ENCODE data around the gene LRRC8E. TPM values are rescaled to one million over a fixed set of nuclear protein-coding genes. Genes with fewer than 3 reads are reported as not detected.

LRRC8E gene
- 0.33 TPM for total RNA-seq

DNA sequence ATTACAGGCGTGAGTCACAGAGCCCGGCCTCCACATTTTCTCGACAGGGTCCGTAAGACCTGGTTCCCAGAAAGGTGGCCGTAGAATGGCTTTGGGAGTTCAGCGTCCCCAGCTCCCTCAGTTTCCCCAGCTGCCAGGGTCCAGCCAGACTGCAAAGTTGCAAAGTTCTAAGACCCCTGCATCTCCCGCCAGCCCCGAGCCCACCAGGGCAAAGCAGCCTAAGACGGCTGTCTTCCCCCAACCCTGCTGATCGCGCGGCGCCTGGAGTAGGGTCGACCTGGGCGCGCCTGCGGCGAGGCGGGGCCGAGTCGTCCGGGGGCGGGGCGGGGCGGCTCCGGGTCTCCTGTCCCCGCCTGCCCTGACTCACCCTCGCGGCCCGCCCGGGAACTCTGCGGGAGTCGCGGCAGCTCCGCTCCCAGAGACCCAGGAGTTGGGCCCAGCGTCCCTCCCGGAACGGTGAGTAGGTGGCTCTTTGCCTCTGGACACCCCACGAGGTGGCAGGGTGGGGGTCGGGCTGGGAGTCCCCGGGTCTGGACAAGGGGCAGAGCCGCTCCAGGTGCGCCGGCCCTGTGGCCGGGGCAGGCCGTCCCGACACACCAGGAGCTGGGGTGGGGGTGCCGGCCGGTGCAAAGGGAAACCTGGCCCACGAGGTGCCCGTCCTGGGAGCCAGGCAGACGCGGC, at the start of gene LRRC8E:
LRRC8E (plus strand) TSS at position 366 of the 681 bp plus-strand sequence. CDS start 7,094 bp downstream, outside the sequence.

DNA sequence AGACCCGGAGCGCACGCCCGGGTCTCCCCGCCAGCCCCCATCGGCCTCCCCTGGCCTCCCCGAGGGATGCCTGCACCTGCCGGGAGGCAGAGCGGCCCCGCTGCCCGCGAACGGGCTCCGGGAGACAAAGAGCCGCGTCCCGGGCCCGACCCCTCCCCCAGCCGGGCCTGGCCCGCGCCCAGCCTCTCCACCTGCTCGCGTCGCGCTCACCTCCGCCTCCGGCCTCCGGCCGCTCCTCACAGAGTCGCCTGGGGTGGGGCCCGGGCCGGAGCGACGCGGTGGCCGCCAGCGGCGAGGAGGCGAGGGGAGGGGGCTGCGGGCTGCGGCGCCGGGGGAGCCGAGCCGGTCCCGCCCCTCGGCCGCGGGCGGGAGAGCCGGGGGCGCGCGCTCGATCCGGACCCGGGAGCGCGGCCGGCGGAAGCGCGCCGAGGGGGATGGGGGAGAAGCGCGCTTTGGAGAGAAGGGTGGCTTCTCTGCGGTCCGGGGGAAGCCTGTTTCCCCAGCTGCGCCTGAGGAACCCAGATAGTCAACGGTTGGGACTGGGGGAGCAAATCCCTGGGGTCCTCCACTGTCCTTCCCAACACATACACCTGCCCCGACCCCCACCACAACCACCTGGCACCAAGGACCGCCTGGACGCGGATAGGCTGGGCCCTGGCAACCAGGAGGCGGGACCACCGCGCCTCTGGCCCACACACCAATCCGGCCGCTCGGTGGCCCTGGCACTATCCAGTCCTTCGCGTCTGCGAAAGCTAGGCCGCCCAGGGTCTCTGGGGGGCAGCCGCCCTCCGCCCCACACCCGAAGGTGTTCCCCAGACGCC, 14.0 kb upstream of the LRRC8E start, which contains the start of gene PRR36:
PRR36 (minus strand) TSS at position 315 of the 821 bp plus-strand sequence. CDS start 701 bp downstream, outside the sequence.

DNA sequence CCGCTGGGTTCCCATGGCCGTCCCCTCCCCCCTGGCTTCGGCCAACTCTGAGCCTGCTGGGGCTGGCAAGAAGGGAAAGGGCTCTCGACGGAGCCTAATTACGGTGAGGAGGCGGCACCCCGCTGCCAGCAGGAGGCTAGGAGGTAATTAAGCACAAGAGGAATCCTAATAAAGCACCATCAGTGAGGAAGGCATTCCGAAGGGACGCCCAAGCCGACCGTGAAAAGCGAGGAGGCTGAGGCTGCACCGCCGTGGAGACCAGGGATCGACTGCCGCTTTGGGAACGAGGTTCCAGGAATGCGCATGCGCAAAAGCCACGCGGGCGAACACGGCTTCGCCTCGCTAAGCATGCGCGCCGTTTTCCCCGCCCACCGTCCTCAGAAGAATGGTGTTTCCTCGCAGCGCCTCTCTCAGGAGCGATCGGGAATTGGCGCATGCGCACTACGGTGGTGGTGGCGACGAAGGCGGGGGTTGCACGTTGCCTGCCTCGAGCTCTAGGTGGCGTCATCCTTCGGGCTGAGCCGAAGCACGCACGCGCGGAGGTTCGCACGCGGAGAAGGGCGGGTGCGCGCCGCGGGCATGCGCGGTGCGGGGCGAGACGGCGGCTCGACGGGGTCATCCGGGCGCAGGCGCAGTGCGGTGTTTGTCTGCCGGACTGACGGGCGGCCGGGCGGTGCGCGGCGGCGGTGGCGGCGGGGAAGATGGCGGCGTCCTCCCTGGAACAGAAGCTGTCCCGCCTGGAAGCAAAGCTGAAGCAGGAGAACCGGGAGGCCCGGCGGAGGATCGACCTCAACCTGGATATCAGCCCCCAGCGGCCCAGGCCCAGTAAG, 15.1 kb downstream of the LRRC8E start, which contains the start of gene MAP2K7:
MAP2K7 (plus strand) TSS at position 634 of the 830 bp plus-strand sequence; CDS start at position 702, 68 bp downstream.

DNA sequence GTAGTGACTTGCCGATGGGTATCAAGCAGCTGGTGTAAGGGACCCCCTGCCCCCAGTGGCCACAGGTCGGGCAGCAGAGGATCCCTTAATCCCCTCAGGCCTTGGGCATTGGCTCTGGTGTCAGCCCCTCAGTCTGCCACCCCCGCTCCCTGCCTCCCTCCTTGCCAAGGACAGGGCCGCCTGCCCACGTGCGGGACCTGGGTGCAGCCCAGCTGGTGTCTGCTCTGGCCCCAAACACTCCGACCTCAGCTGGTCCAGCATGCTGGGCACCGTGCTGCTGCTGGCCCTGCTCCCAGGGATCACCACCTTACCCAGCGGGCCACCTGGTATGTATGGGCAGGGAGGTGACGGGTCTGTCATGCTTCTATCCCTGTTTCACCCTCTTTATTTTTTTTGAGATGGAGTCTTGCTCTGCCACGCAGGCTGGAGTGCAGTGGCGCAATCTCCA, 26.3 kb downstream of the LRRC8E start, which contains the start of gene TGFBR3L:
TGFBR3L (plus strand) TSS at position 233 of the 448 bp plus-strand sequence.

DNA sequence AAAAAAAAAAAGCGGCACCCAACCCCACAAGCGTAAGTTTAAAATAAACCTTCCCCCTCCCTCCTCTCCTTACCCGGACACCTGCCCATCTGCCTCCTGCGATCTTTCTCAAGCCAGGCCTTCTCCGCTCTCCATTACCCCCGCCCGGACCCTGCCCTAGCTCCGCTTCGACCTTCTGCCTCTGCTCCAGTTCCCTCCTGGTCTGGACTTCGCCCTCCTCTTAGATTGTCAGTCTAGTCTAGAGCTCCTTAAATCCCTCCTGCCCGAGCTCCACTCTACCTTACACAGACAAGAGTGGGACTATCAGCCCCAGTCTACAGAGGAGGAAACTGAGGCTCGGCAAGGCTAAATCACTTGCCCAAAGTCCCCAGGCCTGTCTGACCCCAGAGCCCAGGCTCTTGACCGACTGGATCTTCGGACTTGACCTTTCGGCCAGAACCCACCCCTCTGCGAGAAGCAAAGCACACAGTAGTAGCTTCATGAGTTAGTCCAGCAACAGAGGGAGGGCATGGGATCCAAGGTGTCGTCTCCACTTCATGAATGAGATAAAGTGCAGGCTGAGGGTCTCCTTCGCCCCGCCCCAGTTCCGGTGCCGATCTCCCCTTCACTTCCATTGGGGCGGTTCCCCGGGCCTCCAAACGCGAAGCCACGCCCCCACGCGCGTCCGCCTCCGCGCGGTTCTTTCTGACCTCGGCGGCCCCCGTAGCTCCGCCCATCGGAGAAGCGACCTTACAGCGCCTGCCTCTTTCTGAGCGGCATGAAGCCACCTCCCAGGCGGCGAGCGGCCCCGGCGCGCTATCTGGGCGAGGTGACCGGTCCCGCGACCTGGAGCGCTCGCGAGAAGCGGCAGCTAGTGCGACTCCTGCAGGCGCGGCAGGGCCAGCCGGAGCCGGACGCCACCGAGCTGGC, 31.6 kb downstream of the LRRC8E start, which contains the start of gene SNAPC2:
SNAPC2 (plus strand) TSS at position 729 of the 909 bp plus-strand sequence; CDS start at position 758, 29 bp downstream.

DNA sequence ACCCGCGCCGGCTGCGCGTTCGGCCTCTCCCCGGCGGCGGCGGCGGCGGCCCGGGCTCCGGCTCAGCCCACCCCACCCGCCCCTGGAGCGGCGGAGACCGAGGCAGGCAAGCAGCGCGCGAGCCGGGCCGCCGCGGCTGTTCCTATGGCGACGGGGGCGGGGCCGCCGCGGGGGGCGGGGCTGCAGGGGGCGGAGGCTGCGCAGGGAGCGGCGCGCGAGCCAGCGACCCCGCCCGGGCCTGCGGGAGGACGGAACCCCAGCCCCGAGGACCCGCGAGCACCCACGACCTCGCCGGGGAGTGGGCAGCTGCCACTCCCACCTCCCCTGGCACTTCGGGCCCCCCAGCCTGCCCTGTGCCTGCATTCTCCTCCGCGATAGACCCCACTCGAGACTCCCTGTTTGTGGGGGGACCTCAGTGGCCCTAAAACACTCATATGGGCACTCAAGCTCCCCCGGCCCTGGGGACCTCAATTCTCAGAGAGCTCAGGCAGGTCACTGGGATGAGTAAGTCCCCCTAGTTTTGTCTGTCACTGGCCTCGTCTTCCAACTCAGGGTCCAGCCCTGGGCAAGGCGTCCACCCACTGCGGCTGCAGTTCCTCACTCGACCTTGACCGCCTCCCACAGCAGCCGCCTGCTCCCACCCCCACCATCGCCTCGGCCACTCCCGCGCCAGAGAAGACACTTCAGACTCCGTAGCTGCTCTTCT, 37.9 kb downstream of the LRRC8E start, which contains the start of gene CTXN1:
CTXN1 (minus strand) TSS at position 115 of the 706 bp plus-strand sequence. CDS start 597 bp downstream, outside the sequence.

DNA sequence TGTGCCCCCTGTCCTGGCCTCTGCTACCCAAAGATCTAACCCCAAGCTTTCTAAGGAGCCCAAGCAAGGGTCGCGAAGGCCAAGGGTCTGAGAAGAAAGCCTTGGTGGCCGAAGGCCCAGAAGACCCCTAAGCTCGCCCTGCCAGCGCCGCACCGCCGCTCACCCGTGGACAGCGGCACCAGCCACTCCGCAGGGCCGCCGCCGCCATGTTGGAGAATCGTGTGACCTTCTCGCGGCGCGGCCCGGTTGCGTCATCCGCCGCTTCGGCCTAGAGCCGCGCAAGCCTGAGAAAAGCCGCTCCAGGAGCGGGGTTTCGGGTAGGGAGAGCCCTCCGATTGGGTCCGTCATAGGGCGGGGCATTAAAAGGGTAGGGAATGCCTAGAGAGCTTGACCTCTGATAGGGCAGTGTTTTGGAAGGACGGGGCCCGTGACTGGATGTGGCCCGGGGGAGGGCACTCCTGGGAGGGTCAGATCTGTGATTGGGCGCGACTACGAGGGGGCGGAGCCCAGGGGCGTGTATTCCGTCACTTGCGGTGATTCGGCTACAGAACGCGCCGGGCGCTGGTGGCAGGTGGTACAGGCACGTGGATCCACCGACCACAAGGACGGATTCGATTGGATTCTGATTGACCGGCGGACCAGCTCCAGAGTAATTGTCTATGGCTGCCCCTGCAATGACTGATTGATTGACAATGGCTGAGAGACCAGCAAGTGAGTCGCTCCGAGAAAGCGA, 55.3 kb downstream of the LRRC8E start, which contains the start of gene TIMM44:
TIMM44 (minus strand) TSS at position 223 of the 733 bp plus-strand sequence; CDS start at position 208, 15 bp downstream.

Other genes with a start within 250 kb of the LRRC8E start
- gene RETN, start 219.5 kb upstream of the LRRC8E start, total RNA-seq: not detected
- not detected for gene MCEMP1, start 211.4 kb upstream of the LRRC8E start, total RNA-seq
- gene TRAPPC5, start 207.7 kb upstream of the LRRC8E start, total RNA-seq: 36.9 TPM
- gene FCER2, start 186.4 kb upstream of the LRRC8E start, total RNA-seq: not detected
- 0.71 TPM for gene CLEC4G, start 156.4 kb upstream of the LRRC8E start, total RNA-seq
- gene CD209, start 141.0 kb upstream of the LRRC8E start, total RNA-seq: 5.4 TPM
- gene CLEC4M, start 125.3 kb upstream of the LRRC8E start, total RNA-seq: 0.27 TPM
- gene EVI5L, start 58.3 kb upstream of the LRRC8E start, total RNA-seq: 26.1 TPM
- 4.7 TPM for gene PRR36, start 14.1 kb upstream of the LRRC8E start, total RNA-seq
- 20.3 TPM for gene MAP2K7, start 15.4 kb downstream of the LRRC8E start, total RNA-seq
- not detected for gene TGFBR3L, start 26.3 kb downstream of the LRRC8E start, total RNA-seq
- gene SNAPC2, start 31.8 kb downstream of the LRRC8E start, total RNA-seq: 7.1 TPM
- 10.9 TPM for gene CTXN1, start 37.6 kb downstream of the LRRC8E start, total RNA-seq
- gene TIMM44, start 55.2 kb downstream of the LRRC8E start, total RNA-seq: 52.4 TPM
- 68.1 TPM for gene ELAVL1, start 117.1 kb downstream of the LRRC8E start, total RNA-seq
- gene CCL25, start 164.2 kb downstream of the LRRC8E start, total RNA-seq: not detected